SU-DHL-6 (cell line): ENCODE measurements around the gene BIRC7.

Experiments
- H2AFZ ChIP-seq: fragments of 200-600 bp; sonication (generic); 2 replicates; pipeline ENCODE4 v1.6.1; 2014; ENCODE audit warnings: low read depth, mild to moderate bottlenecking, moderate library complexity, mixed read lengths, antibody characterized with exemption, low read length; ENCODE audit not compliant: severe bottlenecking
- H3F3A ChIP-seq: fragments of 200-600 bp; shearing (Covaris generic); 2 replicates; pipeline ENCODE4 v1.6.0; 2016; ENCODE audit warnings: antibody characterized with exemption, mild to moderate bottlenecking; ENCODE audit not compliant: insufficient read depth
- H3K27ac ChIP-seq: fragments of 200-600 bp; sonication (generic); 2 replicates; pipeline ENCODE4 v1.5.1; 2016; ENCODE audit warnings: low read depth, mild to moderate bottlenecking, low read length, moderate library complexity, mixed read lengths
- H3K27me3 ChIP-seq: fragments of 200-600 bp; sonication (generic), shearing (Covaris generic); 2 replicates; pipeline ENCODE4 v1.6.0; 2014; ENCODE audit warnings: mild to moderate bottlenecking, low read length
- H3K36me3 ChIP-seq: fragments of 200-600 bp; sonication (generic); 2 replicates; pipeline ENCODE4 v1.6.1; 2014; ENCODE audit warnings: mild to moderate bottlenecking, low read length, mixed read lengths
- H3K4me2 ChIP-seq: fragments of 300-600, 200-600 bp; shearing (Covaris generic), sonication (generic); 2 replicates; pipeline ENCODE4 v1.6.0; 2014; ENCODE audit warnings: low read length, low read depth, mild to moderate bottlenecking; ENCODE audit not compliant: poor library complexity, severe bottlenecking
- H3K4me3 ChIP-seq: fragments of 200-600 bp; sonication (generic); 2 replicates; pipeline ENCODE4 v1.5.1; 2014; ENCODE audit warnings: antibody characterized with exemption, low read length, mild to moderate bottlenecking, mixed read lengths; ENCODE audit not compliant: insufficient read depth, poor library complexity, severe bottlenecking
- H3K79me2 ChIP-seq: fragments of 200-600 bp; sonication (generic); 2 replicates; pipeline ENCODE4 v1.6.1; 2014; ENCODE audit warnings: mild to moderate bottlenecking, low read length, moderate library complexity; ENCODE audit not compliant: insufficient read depth
- H3K9ac ChIP-seq: fragments of 200-600 bp; sonication (generic); 2 replicates; pipeline ENCODE4 v1.7.0; 2014; ENCODE audit warnings: mild to moderate bottlenecking, low read length
- H3K9me2 ChIP-seq: fragments of 200-600 bp; sonication (generic); replicated peaks from 2 replicates; pipeline ENCODE4 v1.6.1; 2014; ENCODE audit warnings: low read length; ENCODE audit not compliant: insufficient read depth
- H3K9me3 ChIP-seq: fragments of 200-600 bp; sonication (generic); 2 replicates; pipeline ENCODE4 v1.6.1; 2014; ENCODE audit warnings: low read length, mixed read lengths; ENCODE audit not compliant: insufficient read depth
- H4K20me1 ChIP-seq: fragments of 200-600 bp; sonication (generic); 2 replicates; pipeline ENCODE4 v1.6.1; 2014; ENCODE audit warnings: low read depth, mild to moderate bottlenecking, antibody characterized with exemption, low read length, moderate library complexity, mixed read lengths
- CTCF ChIP-seq: fragments of 200-600 bp; sonication (generic); IDR thresholded peaks from one replicate; pipeline ENCODE4 v1.5.1; 2017; ENCODE audit warnings: antibody characterized with exemption, mild to moderate bottlenecking, low read length, moderate library complexity; ENCODE audit not compliant: insufficient read depth, poor library complexity, severe bottlenecking
- EZH2phosphoT487 ChIP-seq: fragments of 200-600 bp; sonication (generic), shearing (Covaris generic); conservative IDR thresholded peaks from 2 replicates; pipeline ENCODE4 v1.6.1; 2018; ENCODE audit warnings: mild to moderate bottlenecking, antibody characterized with exemption, low read length, moderate library complexity, mixed read lengths

BIRC7 gene

GRCh38 chr20:63189322-63189642 is 46.4 kb upstream of the BIRC7 start:
- H3F3A ChIP-seq, result no peaks in the 10 kb centered on the region
- H3K9me2 ChIP-seq, result no peaks in the 10 kb centered on the region
- no peaks in the 10 kb centered on the region for H4K20me1 ChIP-seq
- no peak overlapping the region for H3K27ac ChIP-seq
- no peak overlapping the region for H3K4me3 ChIP-seq
- no peak for TF ChIP-seq CTCF
- TF ChIP-seq EZH2phosphoT487, result no peak
- H3K9me3 ChIP-seq, result no peaks in the 10 kb centered on the region
- H3K36me3 ChIP-seq, result no peaks in the 10 kb centered on the region
- H3K79me2 ChIP-seq, result no peaks in the 10 kb centered on the region
- no peak overlapping the region for H2AFZ ChIP-seq
- H3K4me2 ChIP-seq, result no peak overlapping the region
- no peaks in the 10 kb centered on the region for H3K27me3 ChIP-seq
- no peak overlapping the region for H3K9ac ChIP-seq

DNA sequence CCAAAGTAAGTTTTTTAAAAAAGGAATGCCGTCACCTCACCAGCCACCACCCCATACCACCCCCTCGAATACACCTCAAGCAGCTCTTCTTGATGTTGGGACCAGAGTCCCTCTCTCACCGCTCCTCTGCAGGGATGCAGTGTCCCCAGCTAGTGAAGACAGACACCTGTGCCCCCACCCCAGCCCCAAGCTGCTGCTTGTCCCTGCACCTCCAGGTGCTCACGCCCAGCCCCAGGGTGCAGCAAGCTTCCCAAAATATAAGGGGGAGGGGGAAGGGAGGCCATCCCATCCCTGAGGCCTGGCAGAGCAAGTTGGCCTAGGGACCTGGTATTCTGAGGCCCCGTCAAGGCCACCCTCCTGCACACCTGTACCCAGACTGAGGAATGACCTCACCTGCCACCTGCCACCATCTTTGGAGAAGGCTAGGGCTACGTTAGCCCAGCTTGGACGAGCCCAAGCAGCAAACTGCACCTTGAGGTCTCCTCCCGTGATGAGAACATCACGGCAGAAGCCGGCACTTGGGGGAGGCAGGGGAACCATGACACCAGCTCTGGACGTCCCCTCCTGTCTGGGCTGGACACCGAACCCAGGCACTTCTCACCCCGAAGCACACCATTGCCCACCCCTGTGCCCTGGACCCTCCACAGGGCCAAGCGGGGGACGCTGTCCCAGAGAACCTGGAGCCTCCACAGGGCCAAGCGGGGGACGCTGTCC is 45.7 kb upstream of the BIRC7 start:
- Histone ChIP-seq H3K9me3 (no peaks in the 10 kb centered on the region), H3K27me3 (no peaks in the 10 kb centered on the region), H3K79me2 (no peaks in the 10 kb centered on the region), H3K9me2 (no peaks in the 10 kb centered on the region), H3F3A (no peaks in the 10 kb centered on the region), H2AFZ (no peak overlapping the region), H4K20me1 (no peaks in the 10 kb centered on the region), H3K9ac (no peak overlapping the region), H3K27ac (no peak overlapping the region), H3K4me3 (no peak overlapping the region), H3K36me3 (no peaks in the 10 kb centered on the region), H3K4me2 (no peak overlapping the region)
- no peak for TF ChIP-seq EZH2phosphoT487
- no peak for TF ChIP-seq CTCF

DNA sequence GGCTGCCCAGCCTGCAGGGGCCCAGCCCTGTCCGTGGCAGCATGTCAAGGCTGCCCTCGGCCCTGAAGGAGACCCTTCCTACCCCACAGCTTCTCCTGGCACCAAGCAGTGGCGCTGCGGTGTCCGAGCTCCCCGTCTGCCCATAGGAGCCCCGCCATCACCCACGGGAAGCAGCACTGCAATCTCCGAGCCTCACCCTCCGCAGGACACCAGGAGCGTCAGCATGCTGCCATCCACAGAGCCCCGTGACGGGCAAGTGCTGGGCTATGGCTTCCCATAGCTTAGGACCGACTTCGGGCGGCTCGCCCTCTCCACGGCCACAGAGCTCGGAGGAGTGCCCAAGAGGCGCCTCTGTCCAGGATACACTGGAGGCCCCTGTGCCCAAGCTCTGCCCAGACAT is 44.9 kb upstream of the BIRC7 start:
- no peaks in the 10 kb centered on the region for H3F3A ChIP-seq
- H3K27ac ChIP-seq, result no peak overlapping the region
- H3K36me3 ChIP-seq, result no peaks in the 10 kb centered on the region
- H3K9me3 ChIP-seq, result no peaks in the 10 kb centered on the region
- no peaks in the 10 kb centered on the region for H3K79me2 ChIP-seq
- TF ChIP-seq CTCF, result no peak
- TF ChIP-seq EZH2phosphoT487, result no peak
- no peak overlapping the region for H3K4me3 ChIP-seq
- no peak overlapping the region for H3K4me2 ChIP-seq
- no peaks in the 10 kb centered on the region for H3K9me2 ChIP-seq
- H4K20me1 ChIP-seq, result peaks cover 5% of the 10 kb centered on the region; the same call in 1 of the 2 replicates
- no peaks in the 10 kb centered on the region for H3K27me3 ChIP-seq
- H3K9ac ChIP-seq, result no peak overlapping the region
- no peak overlapping the region for H2AFZ ChIP-seq
